ENCODE measurements around the gene NLRC5.
A peak's percentile ranks its signal among the peaks of the same experiment; 100 is the strongest.

NLRC5 gene, protein sequence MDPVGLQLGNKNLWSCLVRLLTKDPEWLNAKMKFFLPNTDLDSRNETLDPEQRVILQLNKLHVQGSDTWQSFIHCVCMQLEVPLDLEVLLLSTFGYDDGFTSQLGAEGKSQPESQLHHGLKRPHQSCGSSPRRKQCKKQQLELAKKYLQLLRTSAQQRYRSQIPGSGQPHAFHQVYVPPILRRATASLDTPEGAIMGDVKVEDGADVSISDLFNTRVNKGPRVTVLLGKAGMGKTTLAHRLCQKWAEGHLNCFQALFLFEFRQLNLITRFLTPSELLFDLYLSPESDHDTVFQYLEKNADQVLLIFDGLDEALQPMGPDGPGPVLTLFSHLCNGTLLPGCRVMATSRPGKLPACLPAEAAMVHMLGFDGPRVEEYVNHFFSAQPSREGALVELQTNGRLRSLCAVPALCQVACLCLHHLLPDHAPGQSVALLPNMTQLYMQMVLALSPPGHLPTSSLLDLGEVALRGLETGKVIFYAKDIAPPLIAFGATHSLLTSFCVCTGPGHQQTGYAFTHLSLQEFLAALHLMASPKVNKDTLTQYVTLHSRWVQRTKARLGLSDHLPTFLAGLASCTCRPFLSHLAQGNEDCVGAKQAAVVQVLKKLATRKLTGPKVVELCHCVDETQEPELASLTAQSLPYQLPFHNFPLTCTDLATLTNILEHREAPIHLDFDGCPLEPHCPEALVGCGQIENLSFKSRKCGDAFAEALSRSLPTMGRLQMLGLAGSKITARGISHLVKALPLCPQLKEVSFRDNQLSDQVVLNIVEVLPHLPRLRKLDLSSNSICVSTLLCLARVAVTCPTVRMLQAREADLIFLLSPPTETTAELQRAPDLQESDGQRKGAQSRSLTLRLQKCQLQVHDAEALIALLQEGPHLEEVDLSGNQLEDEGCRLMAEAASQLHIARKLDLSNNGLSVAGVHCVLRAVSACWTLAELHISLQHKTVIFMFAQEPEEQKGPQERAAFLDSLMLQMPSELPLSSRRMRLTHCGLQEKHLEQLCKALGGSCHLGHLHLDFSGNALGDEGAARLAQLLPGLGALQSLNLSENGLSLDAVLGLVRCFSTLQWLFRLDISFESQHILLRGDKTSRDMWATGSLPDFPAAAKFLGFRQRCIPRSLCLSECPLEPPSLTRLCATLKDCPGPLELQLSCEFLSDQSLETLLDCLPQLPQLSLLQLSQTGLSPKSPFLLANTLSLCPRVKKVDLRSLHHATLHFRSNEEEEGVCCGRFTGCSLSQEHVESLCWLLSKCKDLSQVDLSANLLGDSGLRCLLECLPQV (N-terminal part only)

DNA sequence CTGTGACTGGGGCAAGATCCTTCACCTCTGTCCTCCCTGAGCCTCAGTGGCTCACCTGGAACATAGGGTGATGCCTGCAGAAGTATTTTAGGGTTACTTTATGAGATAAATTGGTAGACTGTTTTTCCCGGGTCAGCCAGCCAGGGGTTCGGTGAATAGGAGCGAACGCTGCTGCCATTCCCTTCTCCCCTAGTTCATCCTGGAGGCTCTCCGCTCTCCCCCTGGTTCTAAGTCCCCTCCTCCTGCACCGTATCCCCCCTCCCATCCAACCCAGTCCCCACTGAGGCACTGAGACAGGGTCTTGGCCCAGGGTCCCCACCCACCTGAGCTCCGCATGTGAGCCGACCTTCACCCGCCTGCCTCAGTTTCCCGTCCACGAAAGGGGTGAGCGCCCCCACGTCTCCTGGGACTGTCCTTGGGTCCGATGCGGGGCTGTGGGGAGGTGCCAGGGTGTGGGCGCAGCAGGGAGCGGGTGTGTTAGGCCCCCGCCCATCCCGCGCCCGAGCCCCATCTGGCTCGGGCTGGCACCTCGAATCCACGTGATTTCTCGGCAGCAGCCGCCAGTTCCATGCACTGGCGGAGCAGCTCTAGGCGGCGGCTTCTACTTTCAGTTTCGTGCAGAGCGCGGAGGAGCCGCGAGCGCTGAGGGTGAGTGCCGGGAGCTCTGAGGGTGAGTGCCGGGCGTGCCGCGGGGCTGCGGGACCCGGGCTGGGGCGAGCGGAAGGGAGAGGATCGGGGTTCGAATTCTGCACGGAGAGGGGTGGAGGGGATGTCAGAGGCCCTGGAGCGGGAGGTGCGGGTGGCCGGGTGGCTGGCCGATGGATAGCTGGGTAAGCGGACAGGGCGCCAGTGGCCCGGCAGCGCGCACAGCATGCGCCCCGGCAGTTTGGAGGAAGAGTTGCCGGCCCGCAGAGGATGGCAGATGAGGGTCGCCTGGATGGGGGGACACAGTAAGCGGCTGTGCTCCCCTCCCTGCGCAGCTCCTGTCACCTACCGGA is at the start of gene NLRC5:
Gene NLRC5, plus strand, starts transcription at position 610 of the 998 bp plus-strand sequence. CDS start 31,156 bp downstream, outside the sequence.
- DNase-seq, result peak; percentile 40

DNA sequence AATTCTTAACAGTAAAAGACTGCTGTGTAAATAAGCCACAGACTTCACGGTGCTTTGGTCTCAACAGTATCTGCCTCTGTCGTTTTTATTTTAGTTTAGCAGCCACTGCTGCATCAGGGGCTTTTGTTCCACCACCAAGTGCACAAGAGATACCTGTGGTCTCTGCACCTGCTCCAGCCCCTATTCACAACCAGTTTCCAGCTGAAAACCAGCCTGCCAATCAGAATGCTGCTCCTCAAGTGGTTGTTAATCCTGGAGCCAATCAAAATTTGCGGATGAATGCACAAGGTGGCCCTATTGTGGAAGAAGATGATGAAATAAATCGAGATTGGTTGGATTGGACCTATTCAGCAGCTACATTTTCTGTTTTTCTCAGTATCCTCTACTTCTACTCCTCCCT is 49.6 kb upstream of the NLRC5 start:
- DNase-seq, result no peak

DNA sequence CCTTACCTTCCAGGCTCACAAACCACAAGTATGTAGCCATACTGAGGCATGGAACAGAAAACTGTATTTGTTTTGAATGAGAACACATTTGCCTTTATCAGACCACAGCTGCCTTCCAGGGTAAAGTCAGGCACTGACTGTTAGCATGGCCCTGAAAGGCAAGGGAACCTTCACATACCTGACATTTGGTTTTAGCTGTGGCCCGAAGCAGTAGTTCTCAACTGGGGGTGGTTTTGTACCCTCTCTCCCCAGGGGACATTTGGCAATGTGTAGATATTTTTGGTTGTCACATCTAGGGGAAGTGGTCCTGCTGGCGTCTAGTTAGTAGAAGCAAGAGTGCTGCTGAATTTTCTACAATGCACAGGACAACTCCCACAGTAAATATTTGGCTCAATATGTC is 48.3 kb upstream of the NLRC5 start:
- no peak for DNase-seq

DNA sequence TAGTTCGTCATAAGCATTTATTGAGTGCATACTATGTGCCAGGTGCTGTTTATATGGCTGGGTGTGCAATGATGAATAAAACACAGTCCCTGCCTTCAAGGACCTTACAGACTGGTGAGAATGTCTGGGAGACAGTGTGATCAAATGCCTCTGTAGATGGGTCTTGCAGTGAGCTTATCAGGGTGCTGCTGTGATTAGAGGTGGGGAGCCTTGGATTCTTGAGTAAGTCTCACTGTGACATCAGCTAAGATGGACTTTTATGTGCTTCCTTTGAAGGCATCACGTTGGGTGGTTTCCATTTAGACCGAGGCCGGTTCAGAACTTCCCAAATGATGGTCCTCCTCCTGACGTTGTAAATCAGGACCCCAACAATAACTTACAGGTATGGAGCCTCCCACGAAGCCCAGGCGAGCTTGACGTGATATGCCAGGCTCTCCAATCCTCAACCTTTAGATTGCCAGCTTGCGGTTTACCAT is 47.5 kb upstream of the NLRC5 start:
- no peak for DNase-seq

DNA sequence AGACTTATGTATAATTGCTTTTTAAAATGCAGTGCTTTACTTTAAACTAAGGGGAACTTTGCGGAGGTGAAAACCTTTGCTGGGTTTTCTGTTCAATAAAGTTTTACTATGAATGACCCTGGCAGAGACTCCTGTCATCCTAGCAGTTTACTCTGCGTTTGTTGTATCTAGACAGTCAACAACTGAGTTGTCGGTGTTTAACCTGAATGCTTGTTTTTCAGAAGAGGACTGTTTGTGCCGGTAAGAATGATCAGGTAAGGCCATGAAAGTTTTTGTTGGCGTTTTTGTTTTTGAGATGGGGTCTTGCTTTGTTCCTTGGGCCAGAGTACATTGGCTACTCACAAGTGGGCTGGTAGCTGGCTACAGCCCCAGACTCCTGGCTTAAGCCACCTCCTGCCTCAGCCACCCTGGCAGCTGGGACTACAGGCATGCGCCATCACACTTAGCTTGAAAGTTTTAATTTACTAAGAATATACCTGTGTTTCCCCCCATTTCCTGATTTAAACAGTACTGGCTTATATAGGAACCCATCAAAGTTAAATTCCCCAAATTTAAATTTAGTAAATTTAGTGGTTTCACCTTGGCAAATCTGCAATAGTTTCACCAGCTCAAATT is 45.5 kb upstream of the NLRC5 start:
- DNase-seq, result no peak

DNA sequence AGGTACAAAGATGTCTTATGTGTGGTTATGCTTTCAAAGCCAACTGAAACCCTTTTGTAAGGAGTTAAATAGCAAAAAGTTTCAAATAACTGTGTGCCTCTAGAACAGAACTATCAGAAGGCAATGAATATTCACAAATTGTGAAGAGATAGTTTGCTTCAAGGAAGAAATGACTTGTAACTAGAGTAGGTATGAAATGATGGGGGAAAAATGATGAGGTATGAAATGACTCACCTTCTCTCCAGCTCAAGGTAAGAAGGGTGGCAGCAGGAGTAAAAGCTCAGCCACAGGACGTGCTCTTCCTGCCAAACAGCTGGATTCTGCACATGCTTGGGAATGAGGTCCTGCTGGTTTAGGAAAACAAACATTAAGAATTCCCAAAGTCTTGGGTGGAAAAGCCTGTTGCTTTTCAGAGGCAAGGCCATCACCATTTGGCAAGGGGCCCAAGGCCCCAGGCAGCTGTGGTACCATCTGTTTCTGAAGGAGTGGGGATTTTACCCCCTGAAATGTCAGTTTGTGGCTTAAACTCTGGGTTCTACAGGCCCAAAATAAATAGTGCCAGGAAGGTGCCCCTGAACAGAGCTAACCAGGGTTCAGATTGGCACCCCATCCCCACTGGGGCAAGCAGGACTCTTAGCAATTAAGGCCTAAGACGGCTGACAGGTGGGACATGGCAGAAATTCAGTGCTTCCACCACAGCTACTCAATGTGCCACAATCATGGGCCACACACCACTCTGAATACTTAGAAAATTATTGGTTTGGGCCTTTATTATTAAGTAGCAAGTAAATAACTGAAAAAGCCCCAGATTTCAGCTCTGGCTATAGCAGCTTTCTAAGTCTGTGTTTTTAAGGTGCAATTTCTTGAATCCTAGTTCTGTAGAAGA is 44.2 kb upstream of the NLRC5 start:
- no peak for DNase-seq

DNA sequence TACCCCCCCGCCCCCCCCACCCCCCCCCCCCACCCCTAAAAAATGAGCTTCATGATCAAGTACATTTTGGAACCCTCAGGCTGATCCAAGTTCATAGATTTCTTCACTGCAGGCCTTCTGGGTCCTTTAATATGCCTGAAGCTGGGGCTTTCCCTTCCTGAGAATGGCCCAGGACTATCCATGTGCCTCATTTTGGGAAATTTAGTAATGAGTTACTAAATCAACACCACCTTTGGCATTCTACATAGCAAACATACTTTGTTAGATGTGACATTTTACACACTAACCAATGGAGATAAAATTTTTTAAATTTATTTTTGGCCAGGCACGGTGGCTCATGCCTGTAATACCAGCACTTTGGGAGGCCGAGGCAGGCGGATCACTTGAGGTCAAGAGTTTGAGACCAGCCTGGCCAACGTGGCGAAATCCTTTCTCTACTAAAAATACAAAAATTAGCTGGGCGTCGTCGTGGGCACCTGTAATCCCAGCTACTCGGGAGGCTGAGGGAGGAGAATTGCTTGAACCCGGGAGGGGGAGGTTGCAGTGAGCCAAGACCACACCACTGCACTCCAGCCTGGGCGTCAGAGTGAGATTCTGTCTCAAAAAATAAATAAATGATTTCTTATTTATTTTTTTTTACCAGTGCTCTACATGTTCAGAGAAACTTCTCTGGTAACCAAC is 43.4 kb upstream of the NLRC5 start:
- DNase-seq, result no peak

DNA sequence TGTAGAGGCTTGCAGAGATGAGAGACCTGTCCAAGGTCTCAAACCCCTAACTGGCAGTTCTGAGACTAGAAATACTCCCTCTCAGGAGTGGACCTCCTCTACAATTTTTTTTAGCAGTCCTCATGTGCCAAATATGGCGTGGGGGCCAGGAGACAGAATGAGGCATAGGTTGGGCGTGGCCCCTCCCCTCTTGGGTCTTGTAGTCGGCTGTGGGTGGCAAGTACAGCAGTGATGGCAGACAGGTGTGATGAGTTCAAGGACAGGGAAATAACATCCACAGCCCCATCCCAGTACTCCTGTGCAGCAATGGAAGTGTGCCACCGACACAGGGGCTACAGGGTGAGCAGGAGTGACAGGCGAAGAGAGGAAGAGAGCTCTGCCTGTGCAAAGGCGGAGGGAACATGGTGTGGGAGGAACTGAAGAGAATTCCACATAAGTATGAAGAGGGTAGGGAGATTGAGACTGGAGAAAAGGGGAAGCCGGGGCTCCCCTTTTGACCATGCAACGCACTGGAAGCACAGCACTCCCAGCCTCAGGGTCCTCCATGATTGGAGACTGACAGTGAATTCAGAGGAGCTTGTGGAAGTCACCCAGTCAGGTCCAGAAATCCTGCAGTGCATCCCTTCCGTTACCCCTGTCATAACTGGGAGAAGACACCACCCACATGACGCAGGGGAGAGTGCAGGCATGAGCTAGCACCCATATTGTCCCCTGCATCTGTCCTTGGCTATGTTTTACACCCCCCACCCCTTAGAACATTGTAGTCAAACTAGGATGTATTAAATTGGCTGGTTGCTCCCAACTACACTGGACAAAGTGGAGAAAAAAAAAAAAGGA is 42.4 kb upstream of the NLRC5 start:
- no peak for DNase-seq

DNA sequence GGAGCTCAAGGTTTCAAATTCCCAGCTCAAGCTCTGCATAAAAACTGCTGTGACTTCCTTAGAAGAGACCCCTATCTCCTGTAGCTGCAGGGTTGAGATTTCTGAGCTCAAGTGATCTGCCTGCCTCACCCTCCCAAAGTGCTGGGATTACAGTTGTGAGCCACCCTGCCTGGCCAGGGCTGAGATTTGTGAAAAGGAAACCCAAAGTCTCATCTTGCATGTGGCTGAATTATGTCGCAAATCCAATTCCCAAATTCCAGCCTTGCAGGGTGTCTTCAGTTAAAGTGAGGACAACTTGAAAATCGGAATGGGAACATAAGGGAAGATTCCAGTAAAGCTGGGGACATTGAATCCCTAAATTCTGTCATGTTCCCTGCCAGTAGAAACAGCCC is 41.8 kb upstream of the NLRC5 start:
- no peak for DNase-seq

DNA sequence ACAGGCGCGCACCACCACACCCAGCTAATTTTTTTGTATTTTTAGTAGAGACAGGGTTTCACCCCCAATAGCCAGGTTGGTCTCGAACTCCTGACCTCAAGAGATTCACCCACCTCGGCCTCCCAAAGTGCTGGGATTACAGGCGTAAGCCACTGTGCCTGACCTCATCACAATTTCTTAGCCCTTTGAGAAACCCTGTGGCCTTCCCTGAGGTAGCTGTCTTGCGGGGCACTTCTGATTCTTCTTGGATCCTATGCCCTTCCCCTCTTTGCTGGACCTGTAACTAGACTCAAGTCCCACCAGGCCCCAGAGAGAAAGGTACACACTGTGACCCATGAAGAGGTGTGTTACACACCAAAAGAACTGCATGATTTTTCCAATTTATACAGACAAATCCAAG is 41.1 kb upstream of the NLRC5 start:
- DNase-seq, result no peak

DNA sequence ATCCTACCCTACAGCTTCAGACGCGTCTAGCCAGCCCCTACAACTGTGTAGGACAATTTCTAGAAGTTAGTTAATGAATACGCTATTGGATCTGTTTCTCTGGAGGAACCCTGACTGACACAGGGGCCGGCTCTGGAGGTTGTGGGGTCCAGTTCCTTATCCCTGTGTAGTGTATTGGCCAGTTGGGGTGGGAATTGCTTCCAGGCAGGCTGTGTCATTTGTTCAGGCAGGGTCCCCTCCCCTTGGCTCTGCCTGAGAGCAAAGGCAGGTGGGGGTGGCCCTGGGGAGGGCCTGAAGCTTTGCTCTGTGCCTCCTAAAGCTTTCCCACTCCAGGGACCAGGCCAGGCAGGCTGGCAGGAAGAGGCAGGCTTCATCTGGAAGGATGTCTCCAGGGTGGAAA is 39.3 kb upstream of the NLRC5 start:
- DNase-seq, result no peak

DNA sequence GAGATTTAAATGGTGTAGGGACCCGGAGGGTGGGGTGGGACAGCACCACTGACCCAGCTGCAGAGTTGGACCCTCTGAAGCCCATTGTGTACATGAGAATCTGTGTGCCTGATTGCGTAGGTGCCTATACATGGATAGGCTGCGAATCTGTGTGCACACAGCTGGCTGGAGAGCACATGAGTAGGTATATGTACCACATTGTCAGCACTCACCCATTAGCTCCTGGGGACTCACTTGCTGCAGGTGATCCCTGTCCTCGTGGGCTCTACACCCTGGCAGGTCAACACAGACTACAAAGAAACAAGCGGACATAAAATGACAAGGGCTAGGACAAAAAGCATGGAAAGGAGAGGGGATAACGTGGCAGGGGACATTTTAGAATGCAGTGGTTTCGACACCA is 38.9 kb upstream of the NLRC5 start:
- no peak for DNase-seq

DNA sequence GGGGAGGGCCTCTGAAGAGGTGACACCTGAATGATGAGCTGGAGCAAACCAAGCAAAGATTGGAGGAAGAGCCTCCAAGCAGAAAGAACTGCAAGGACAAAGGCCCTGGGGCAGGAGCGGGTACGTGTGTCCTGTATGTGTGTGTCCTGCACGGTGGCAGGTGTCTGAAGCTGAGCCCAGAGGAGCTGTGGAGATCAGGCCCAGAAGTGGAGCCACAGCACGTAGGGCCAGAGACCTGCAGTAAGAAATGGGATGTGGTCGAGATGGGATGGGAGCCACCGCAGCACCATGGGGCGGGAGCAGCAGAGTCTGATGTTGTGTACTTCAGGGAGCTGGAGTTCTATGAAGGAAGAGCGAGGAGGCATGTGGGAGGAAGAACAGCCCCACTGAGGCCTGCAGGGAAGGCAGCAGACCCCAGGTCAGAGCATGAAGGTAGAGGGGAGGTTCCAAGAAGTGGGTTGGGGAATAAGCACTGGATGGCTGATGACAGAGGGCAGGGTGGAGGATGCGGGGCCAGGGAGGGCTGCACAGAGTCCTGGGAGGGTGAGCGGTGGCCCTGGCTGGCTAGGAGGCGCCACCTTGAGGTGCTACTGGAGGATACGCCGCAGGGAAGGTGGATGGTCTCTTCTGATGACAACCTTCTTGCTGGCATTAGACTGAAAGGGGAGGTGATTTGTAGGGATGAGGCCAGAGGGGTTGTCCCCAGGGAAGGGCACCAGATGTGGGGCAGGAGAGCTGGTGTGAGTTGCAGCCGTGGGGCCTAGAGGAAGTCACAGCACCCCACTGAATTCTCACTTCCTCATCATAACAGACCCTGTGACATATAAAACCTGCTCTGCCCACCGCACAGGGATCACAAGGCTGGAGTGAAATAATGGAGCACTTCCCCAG is 38.2 kb upstream of the NLRC5 start:
- peak; percentile 25 for DNase-seq

DNA sequence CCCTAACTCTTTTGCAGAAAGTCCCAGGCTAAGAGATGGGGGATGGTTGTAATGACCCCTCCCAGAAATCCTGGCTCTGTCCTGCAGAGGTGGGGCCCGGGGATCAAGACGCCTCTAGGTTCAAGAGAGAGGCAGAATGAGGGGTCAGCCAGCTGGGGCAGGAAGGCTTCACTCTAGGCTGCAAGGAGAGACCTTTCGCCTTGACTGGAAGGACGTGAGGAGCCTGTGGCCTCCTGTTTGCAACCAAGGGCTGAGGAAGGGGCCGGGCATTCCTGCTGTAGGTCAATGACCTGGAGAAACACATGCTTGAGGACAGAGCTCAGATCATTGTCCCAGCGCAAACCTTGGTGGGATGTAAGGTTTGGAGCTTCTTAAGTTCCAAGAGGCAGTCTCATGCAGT is 36.4 kb upstream of the NLRC5 start:
- DNase-seq, result no peak

DNA sequence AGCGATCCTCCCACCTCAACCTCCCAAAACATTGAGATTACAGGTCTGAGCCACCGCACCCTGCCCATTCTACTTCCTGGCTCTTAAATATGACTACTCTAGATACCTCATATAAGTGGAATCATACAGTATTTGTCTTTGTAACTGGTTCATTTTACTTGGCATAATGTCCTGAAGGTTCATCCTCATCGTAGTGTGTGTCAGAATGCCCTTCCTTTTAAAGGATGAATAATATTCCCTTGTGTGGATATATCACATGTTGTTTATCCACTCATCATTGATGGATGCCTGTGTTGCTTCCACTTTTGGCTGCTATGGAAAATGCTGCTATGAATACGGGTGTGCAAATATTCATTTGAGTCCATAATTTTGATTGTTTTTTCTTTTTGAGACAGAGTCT is 33.3 kb upstream of the NLRC5 start:
- no peak for DNase-seq

DNA sequence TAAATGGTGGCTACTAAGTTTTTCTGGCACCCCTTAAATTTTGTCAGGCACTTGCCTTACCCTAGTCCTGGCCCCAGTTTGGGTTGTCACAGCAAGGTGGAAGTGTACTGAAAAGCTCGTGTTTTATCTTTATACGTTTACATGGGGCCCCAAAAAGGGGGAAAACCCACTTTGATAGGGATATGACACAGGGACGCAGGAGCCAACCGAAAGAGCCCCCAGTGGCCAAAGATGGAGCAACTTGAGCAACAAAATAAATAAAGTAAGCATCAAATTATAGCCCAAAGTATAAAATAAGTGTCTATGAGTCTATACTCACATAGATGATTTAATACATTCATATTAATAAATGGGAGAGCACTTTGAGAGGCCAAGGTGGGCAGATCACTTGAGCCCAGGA is 32.6 kb upstream of the NLRC5 start:
- no peak for DNase-seq

DNA sequence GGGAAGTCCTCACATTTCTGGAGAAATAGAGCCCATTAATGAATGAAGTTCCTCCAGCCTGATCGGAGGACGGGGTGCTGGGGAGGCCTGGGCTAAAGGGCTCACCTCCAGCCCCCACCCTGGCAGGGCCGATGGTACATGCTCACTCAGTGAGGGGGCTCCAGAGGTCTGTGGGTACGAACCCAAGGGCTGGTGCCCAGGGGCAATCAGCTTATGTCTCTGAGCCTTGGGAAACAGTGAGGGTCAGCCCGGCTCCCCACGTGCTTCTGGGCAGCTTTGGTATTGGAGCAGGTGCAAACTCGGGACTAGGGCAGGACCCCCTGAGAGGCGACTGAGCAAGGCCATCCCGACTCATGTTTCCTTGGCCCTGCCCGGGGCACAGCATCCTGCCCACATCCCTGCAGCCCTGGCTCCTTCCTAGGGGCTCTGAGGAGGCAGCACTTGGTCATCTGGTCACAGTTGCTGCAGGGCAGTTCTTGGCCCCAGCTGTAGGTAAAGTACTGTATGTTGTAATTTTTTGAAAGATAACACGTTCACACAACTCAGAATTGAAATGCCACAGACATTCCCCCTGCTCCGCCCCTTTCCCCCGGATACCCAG is 28.6 kb upstream of the NLRC5 start:
- no peak for DNase-seq
